OCI-LY7 (cell line): ENCODE data around the gene EPHA10. TPM values are rescaled to one million over a fixed set of nuclear protein-coding genes. Genes with fewer than 3 reads are reported as not detected.
A peak's percentile ranks its signal among the peaks of the same experiment; 100 is the strongest.

Experiments
- BruUV-seq: library from RNA; stranded (reverse); fragments of 400-500 nt; replicated peaks from 2 replicates; lab custom pipeline; 2021; lab: Mats Ljungman, UMichigan
- CTCF ChIA-PET: fragments of 300-600 bp; sonication (Branson Sonifier 250); formaldehyde crosslinking; loops from one replicate; lab custom pipeline; 2022; ENCODE audit warnings: antibody characterized with exemption; ENCODE audit not compliant: unreplicated experiment; lab: Charles Lee
- POLR2A ChIA-PET: fragments of 300-600 bp; sonication (Branson Sonifier 250); formaldehyde crosslinking; loops from one replicate; lab custom pipeline; 2022; ENCODE audit warnings: antibody characterized with exemption; lab: Charles Lee
- DNase-seq: peaks from one replicate; pipeline ENCODE4 v3.0.0-alpha.2; 2015; ENCODE audit warnings: low spot score
- H2AFZ ChIP-seq: fragments of 200-600 bp; sonication (generic), shearing (Covaris generic); 2 replicates; pipeline ENCODE4 v1.6.1; 2014; ENCODE audit warnings: mild to moderate bottlenecking, antibody characterized with exemption, low read length, moderate library complexity
- H3K27ac ChIP-seq: fragments of 200-600 bp; sonication (generic); 2 replicates; pipeline ENCODE4 v1.5.1; 2014; ENCODE audit warnings: mixed run types, low read depth, mild to moderate bottlenecking, moderate library complexity, low read length, inconsistent platforms; ENCODE audit not compliant: poor library complexity, severe bottlenecking
- H3K36me3 ChIP-seq: fragments of 200-600 bp; sonication (generic); 2 replicates; pipeline ENCODE4 v1.6.1; 2014; ENCODE audit warnings: mild to moderate bottlenecking, antibody characterized with exemption, low read length, moderate library complexity, mixed read lengths; ENCODE audit not compliant: insufficient read depth
- H3K4me1 ChIP-seq: fragments of 200-600 bp; sonication (generic); 2 replicates; pipeline ENCODE4 v1.5.1; 2014; ENCODE audit warnings: mild to moderate bottlenecking, low read length; ENCODE audit not compliant: insufficient read depth, poor library complexity, severe bottlenecking
- H3K4me2 ChIP-seq: fragments of 200-600 bp; sonication (generic); 2 replicates; pipeline ENCODE4 v1.6.1; 2014; ENCODE audit warnings: mild to moderate bottlenecking, low read length
- H3K4me3 ChIP-seq: fragments of 200-600 bp; sonication (generic); 2 replicates; pipeline ENCODE4 v1.5.1; 2014; ENCODE audit warnings: mild to moderate bottlenecking, low read depth, low read length; ENCODE audit not compliant: poor library complexity, severe bottlenecking
- H3K79me2 ChIP-seq: fragments of 200-600 bp; sonication (generic); 2 replicates; pipeline ENCODE4 v1.6.1; 2016; ENCODE audit warnings: low read depth, mild to moderate bottlenecking, low read length, moderate library complexity, mixed read lengths; ENCODE audit not compliant: insufficient read depth
- H3K9me2 ChIP-seq: fragments of 200-600 bp; sonication (generic); 2 replicates; pipeline ENCODE4 v1.6.1; 2016; ENCODE audit warnings: mild to moderate bottlenecking, low read length, mixed read lengths; ENCODE audit not compliant: insufficient read depth
- H3K9me3 ChIP-seq: fragments of 200-600 bp; sonication (generic); 2 replicates; pipeline ENCODE4 v1.6.1; 2014; ENCODE audit warnings: mild to moderate bottlenecking, mixed run types, low read length, mixed read lengths
- H4K20me1 ChIP-seq: fragments of 200-600 bp; sonication (generic); 2 replicates; pipeline ENCODE4 v1.6.1; 2014; ENCODE audit warnings: mild to moderate bottlenecking, antibody characterized with exemption, low read length, moderate library complexity, mixed read lengths; ENCODE audit not compliant: insufficient read depth
- EZH2phosphoT487 ChIP-seq: fragments of 200-600 bp; sonication (generic); IDR thresholded peaks from 2 replicates; pipeline ENCODE4 v1.6.1; 2018; ENCODE audit warnings: low read depth, borderline replicate concordance, mild to moderate bottlenecking, mixed run types, antibody characterized with exemption, low read length, moderate library complexity, mixed read lengths
- intact Hi-C: fragments of 100-400 bp; cut with micrococcal nuclease; formaldehyde crosslinking; loops from one replicate; pipeline ENCODE4 v1.10.0; 2022; ENCODE audit not compliant: unreplicated experiment
- total RNA-seq, 2 experiments: library from RNA; depleted of rRNA in 1 of 2; stranded (reverse); fragments of >200 nt in 1 of 2; shearing (Covaris generic) in 1 of 2; gene quantifications; 2 replicates each; pipeline ENCODE4 v1.2.3, GENCODE V29; 2014 to 2022
- TF ChIP-seq, protein P1 (sequence below): fragments of 200-600 bp; sonication (generic); conservative IDR thresholded peaks from 2 replicates; pipeline ENCODE4 v1.5.1; 2014; ENCODE audit warnings: mild to moderate bottlenecking, antibody characterized with exemption, low read length, moderate library complexity, mixed read lengths

EPHA10 gene
- total RNA-seq, 2 experiments from 2014 or later = not detected

DNA sequence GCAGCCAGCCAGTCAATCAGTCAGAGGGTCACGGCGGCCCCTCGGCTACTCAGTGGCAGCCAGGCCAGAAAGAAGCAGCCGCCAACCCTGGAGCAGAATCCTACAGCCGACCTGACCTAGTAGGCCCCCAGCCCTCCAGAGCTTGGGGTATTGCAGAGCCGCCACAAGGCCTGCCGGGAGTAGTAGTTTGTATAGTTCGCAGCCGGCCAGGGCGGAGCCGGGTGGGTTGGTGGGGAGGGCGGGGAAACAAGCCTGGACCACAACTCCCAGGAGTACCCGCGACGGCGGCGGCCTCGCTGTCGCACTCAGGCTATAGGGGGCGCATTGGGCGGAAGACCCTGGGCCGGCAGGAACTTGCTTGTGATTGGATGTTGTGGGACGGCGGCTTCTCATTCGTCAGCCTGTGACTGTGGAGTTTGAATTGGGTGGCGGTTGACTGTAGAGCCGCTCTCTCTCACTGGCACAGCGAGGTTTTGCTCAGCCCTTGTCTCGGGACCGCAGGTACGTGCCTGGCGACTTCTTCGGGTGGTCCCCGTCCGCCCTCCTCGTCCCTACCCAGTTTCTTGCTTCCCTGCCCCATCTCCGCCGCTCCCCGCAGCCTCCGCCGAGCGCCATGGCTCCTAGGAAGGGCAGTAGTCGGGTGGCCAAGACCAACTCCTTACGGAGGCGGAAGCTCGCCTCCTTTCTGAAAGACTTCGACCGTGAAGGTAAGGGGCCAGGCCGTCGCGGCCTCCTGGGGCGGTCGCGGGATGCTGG, 72.7 kb downstream of the EPHA10 start, which contains the start of gene CDCA8:
CDCA8 (plus strand) TSS at position 439 of the 756 bp plus-strand sequence; CDS start at position 614, 175 bp downstream.
- H3K4me2 ChIP-seq = peak within 1 kb of the TSS; percentile 98
- no peaks in the 10 kb centered on the region for H3K9me2 ChIP-seq
- peaks cover 82% of the 10 kb centered on the region for H3K79me2 ChIP-seq
- peak within 1 kb of the TSS; percentile 76 for H3K27ac ChIP-seq
- no TSS peak for BruUV-seq
- peak within 1 kb of the TSS; percentile 99 for H3K4me3 ChIP-seq
- peaks cover 18% of the 10 kb centered on the region; the same call in 1 of the 2 replicates for H4K20me1 ChIP-seq
- no peak for TF ChIP-seq EZH2phosphoT487
- TF ChIP-seq, protein P1, sequence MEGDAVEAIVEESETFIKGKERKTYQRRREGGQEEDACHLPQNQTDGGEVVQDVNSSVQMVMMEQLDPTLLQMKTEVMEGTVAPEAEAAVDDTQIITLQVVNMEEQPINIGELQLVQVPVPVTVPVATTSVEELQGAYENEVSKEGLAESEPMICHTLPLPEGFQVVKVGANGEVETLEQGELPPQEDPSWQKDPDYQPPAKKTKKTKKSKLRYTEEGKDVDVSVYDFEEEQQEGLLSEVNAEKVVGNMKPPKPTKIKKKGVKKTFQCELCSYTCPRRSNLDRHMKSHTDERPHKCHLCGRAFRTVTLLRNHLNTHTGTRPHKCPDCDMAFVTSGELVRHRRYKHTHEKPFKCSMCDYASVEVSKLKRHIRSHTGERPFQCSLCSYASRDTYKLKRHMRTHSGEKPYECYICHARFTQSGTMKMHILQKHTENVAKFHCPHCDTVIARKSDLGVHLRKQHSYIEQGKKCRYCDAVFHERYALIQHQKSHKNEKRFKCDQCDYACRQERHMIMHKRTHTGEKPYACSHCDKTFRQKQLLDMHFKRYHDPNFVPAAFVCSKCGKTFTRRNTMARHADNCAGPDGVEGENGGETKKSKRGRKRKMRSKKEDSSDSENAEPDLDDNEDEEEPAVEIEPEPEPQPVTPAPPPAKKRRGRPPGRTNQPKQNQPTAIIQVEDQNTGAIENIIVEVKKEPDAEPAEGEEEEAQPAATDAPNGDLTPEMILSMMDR = peak; percentile 76
- peak; percentile 98 for DNase-seq
- CTCF ChIA-PET = interaction anchor here (0.8 kb wide), 1 partner anchor 14 kb away, joined by 3 read pairs; no protein-coding TSS in a partner anchor
- peaks cover 36% of the 10 kb centered on the region for H3K4me1 ChIP-seq
- intact Hi-C loops = loop anchor here (2.0 to 10.0 kb wide), 5 partner anchors 117 to 323 kb away; partner anchors contain the start of genes MEAF6, MTF1, UTP11 and YRDC
- peak within 1 kb of the TSS; percentile 66 for H2AFZ ChIP-seq
- H3K36me3 ChIP-seq = peaks cover 51% of the 10 kb centered on the region
- POLR2A ChIA-PET = interaction anchor here (0.6 to 1.7 kb wide), 4 partner anchors 9 to 1475 kb away, joined by 3 to 7 read pairs (median 5); partner anchors contain the start of genes MEAF6 and MTF1
- no peaks in the 10 kb centered on the region for H3K9me3 ChIP-seq

DNA sequence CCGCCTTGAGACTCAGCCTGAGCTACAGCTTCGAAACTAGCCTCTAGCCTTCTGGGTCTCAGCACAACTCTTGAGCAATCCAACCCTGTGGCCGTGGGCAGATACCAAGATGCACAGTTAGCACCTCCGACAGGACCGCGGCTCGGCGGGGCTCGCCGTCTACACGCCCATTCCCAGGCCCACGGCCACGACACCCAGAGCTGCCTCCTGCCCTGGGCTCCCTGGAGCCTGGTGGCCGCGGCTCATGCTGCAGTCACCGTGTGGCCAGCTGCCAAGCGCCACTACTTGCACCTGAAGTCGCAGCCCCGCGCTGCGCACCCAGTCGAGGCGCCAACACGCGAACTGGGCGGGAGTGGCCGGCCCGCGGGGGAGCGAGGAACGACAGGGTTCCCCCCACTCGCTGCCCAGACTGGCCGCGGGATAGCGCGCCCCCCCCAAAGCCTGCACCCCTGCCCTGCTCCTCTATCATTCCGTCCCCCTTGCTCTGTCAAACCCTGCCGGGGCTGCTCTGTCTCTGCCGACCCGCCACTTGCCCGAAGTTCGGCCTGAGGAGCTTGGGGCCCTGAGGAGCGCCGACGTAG, 73.3 kb downstream of the EPHA10 start:
- POLR2A ChIA-PET = interaction anchor here (0.7 to 1.7 kb wide), 3 partner anchors 10 to 177 kb away, joined by 4 to 7 read pairs (median 6); partner anchors contain the start of genes MEAF6 and MTF1
- no TSS peak for BruUV-seq
- peak; percentile 39 for DNase-seq

More for the DNA sequence above, 73.3 kb downstream of the EPHA10 start:
- CTCF ChIA-PET = no interaction called here
- Histone ChIP-seq H2AFZ (peak overlapping the region; percentile 66), H3K4me1 (peaks cover 36% of the 10 kb centered on the region), H3K4me3 (peak overlapping the region; percentile 99), H3K36me3 (peaks cover 50% of the 10 kb centered on the region), H3K9me3 (no peaks in the 10 kb centered on the region), H3K9me2 (no peaks in the 10 kb centered on the region), H3K27ac (peak overlapping the region; percentile 66), H3K79me2 (peaks cover 75% of the 10 kb centered on the region), H3K4me2 (peak overlapping the region; percentile 98), H4K20me1 (peaks cover 11% of the 10 kb centered on the region; the same call in 1 of the 2 replicates)
- TF ChIP-seq EZH2phosphoT487 = no peak
- TF ChIP-seq, protein P1 = no peak
- intact Hi-C loops = loop anchor here (2.0 to 10.0 kb wide), 5 partner anchors 117 to 323 kb away; partner anchors contain the start of genes MEAF6, MTF1, UTP11 and YRDC
